HUES48 (cell line): ENCODE measurements around the gene LTBP4.
"Not testable (repeated sequence)": the region's sequence is repeated elsewhere in the genome, so short reads cannot be mapped to it uniquely, and the experiment has no call there.

Experiments used
- H3K27ac ChIP-seq: one replicate; pipeline ENCODE4 v1.7.0; 2013; ENCODE audit warnings: low read depth, low read length, inconsistent platforms
- H3K27me3 ChIP-seq: 2 replicates; pipeline ENCODE4 v1.6.1; 2013; ENCODE audit warnings: mild to moderate bottlenecking, low read length; ENCODE audit not compliant: control insufficient read depth, insufficient read depth
- H3K36me3 ChIP-seq: 2 replicates; pipeline ENCODE4 v1.6.1; 2013; ENCODE audit warnings: low read length; ENCODE audit not compliant: control insufficient read depth, insufficient read depth
- H3K4me1 ChIP-seq: 2 replicates; pipeline ENCODE4 v1.6.1; 2013; ENCODE audit warnings: mild to moderate bottlenecking, low read length; ENCODE audit not compliant: control insufficient read depth, insufficient read depth
- H3K4me3 ChIP-seq: 2 replicates; pipeline ENCODE4 v1.5.1; 2013; ENCODE audit warnings: mild to moderate bottlenecking, low read depth, low read length
- H3K9ac ChIP-seq: 2 replicates; pipeline ENCODE4 v1.6.1; 2013; ENCODE audit warnings: mild to moderate bottlenecking, low read depth, low read length, moderate library complexity
- H3K9me3 ChIP-seq: 2 replicates; pipeline ENCODE4 v1.6.1; 2013; ENCODE audit warnings: low read length; ENCODE audit not compliant: control insufficient read depth, insufficient read depth

The LTBP4 gene

GRCh38 chr19:40601134-40601974 is at the start of gene LTBP4:
Gene LTBP4 (plus strand): TSS chr19:40601369. CDS start chr19:40601388, 19 bp downstream.
- Histone ChIP-seq H3K36me3 (no peaks in the 10 kb centered on the region), H3K4me1 (peaks cover 39% of the 10 kb centered on the region), H3K27me3 (peaks cover 68% of the 10 kb centered on the region), H3K4me3 (peak within 1 kb of the TSS; percentile 51), H3K9ac (no peak within 1 kb of the TSS), H3K9me3 (no peaks in the 10 kb centered on the region), H3K27ac (no peak within 1 kb of the TSS)

GRCh38 chr19:40552848-40553247 is 48.3 kb upstream of the LTBP4 start:
- Histone ChIP-seq H3K4me1 (peaks cover 7% of the 10 kb centered on the region; the same call in 1 of the 2 replicates), H3K4me3 (no peak overlapping the region), H3K9ac (no peak overlapping the region), H3K27me3 (peaks cover 64% of the 10 kb centered on the region), H3K9me3 (no peaks in the 10 kb centered on the region), H3K36me3 (no peaks in the 10 kb centered on the region), H3K27ac (no peak overlapping the region)

- Histone ChIP-seq H3K9ac (no peak overlapping the region), H3K9me3 (no peaks in the 10 kb centered on the region), H3K36me3 (no peaks in the 10 kb centered on the region), H3K4me1 (peaks cover 7% of the 10 kb centered on the region; the same call in 1 of the 2 replicates), H3K4me3 (peak overlapping the region; percentile 32; the same call in 1 of the 2 replicates), H3K27ac (no peak overlapping the region), H3K27me3 (peaks cover 51% of the 10 kb centered on the region)
Measured at GRCh38 chr19:40553885-40554857, 47.0 kb upstream of the LTBP4 start.

GRCh38 chr19:40555978-40556689 is 45.0 kb upstream of the LTBP4 start:
- peaks cover 43% of the 10 kb centered on the region for H3K27me3 ChIP-seq
- H3K27ac ChIP-seq = no peak overlapping the region
- no peaks in the 10 kb centered on the region for H3K36me3 ChIP-seq
- no peak overlapping the region for H3K9ac ChIP-seq
- H3K4me1 ChIP-seq = peaks cover 7% of the 10 kb centered on the region; the same call in 1 of the 2 replicates
- H3K4me3 ChIP-seq = no peak overlapping the region
- no peaks in the 10 kb centered on the region for H3K9me3 ChIP-seq

- H3K4me1 ChIP-seq = peaks cover 7% of the 10 kb centered on the region; the same call in 1 of the 2 replicates
- H3K27me3 ChIP-seq = peaks cover 43% of the 10 kb centered on the region
- no peak overlapping the region for H3K27ac ChIP-seq
- H3K4me3 ChIP-seq = no peak overlapping the region
- H3K36me3 ChIP-seq = no peaks in the 10 kb centered on the region
- H3K9me3 ChIP-seq = no peaks in the 10 kb centered on the region
- H3K9ac ChIP-seq = no peak overlapping the region
Measured at GRCh38 chr19:40556953-40557530, 44.1 kb upstream of the LTBP4 start.

GRCh38 chr19:40559394-40559793 is 41.8 kb upstream of the LTBP4 start:
- H3K9me3 ChIP-seq = no peaks in the 10 kb centered on the region
- H3K4me1 ChIP-seq = peaks cover 3% of the 10 kb centered on the region; the same call in 1 of the 2 replicates
- H3K9ac ChIP-seq = no peak overlapping the region
- no peaks in the 10 kb centered on the region for H3K36me3 ChIP-seq
- peaks cover 27% of the 10 kb centered on the region for H3K27me3 ChIP-seq
- H3K4me3 ChIP-seq = no peak overlapping the region
- no peak overlapping the region for H3K27ac ChIP-seq

GRCh38 chr19:40560092-40560507 is 41.1 kb upstream of the LTBP4 start:
- Histone ChIP-seq H3K36me3 (no peaks in the 10 kb centered on the region), H3K4me1 (no peaks in the 10 kb centered on the region), H3K27me3 (peaks cover 24% of the 10 kb centered on the region), H3K27ac (no peak overlapping the region), H3K4me3 (no peak overlapping the region), H3K9ac (no peak overlapping the region), H3K9me3 (no peaks in the 10 kb centered on the region)

- no peak overlapping the region for H3K4me3 ChIP-seq
- H3K9ac ChIP-seq = no peak overlapping the region
- H3K9me3 ChIP-seq = no peaks in the 10 kb centered on the region
- no peaks in the 10 kb centered on the region for H3K36me3 ChIP-seq
- H3K27me3 ChIP-seq = peaks cover 26% of the 10 kb centered on the region
- no peaks in the 10 kb centered on the region for H3K4me1 ChIP-seq
- no peak overlapping the region for H3K27ac ChIP-seq
Measured at GRCh38 chr19:40561947-40562346, 39.2 kb upstream of the LTBP4 start.

GRCh38 chr19:40564535-40564934 is 36.6 kb upstream of the LTBP4 start:
- H3K27me3 ChIP-seq = peaks cover 51% of the 10 kb centered on the region
- H3K27ac ChIP-seq, H3K9ac ChIP-seq, H3K9me3 ChIP-seq, H3K36me3 ChIP-seq, H3K4me3 ChIP-seq, H3K4me1 ChIP-seq: not testable (repeated sequence)

GRCh38 chr19:40565355-40565754 is 35.8 kb upstream of the LTBP4 start:
- no peaks in the 10 kb centered on the region; the same call in 1 of the 2 replicates for H3K4me1 ChIP-seq
- no peak overlapping the region for H3K27ac ChIP-seq
- peaks cover 60% of the 10 kb centered on the region for H3K27me3 ChIP-seq
- no peaks in the 10 kb centered on the region for H3K36me3 ChIP-seq
- H3K9ac ChIP-seq = no peak overlapping the region
- no peaks in the 10 kb centered on the region for H3K9me3 ChIP-seq
- H3K4me3 ChIP-seq = no peak overlapping the region
